NCI-H2227 treated with DMSO at 0.1 percent for 48 hours (cell line): Measurements from ENCODE around the gene PGLYRP4.

Experiments
- DNase-seq: peaks from one replicate; lab custom pipeline; 2025; lab: John Stamatoyannopoulos, UW

PGLYRP4 gene, protein sequence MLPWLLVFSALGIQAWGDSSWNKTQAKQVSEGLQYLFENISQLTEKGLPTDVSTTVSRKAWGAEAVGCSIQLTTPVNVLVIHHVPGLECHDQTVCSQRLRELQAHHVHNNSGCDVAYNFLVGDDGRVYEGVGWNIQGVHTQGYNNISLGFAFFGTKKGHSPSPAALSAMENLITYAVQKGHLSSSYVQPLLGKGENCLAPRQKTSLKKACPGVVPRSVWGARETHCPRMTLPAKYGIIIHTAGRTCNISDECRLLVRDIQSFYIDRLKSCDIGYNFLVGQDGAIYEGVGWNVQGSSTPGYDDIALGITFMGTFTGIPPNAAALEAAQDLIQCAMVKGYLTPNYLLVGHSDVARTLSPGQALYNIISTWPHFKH

DNA sequence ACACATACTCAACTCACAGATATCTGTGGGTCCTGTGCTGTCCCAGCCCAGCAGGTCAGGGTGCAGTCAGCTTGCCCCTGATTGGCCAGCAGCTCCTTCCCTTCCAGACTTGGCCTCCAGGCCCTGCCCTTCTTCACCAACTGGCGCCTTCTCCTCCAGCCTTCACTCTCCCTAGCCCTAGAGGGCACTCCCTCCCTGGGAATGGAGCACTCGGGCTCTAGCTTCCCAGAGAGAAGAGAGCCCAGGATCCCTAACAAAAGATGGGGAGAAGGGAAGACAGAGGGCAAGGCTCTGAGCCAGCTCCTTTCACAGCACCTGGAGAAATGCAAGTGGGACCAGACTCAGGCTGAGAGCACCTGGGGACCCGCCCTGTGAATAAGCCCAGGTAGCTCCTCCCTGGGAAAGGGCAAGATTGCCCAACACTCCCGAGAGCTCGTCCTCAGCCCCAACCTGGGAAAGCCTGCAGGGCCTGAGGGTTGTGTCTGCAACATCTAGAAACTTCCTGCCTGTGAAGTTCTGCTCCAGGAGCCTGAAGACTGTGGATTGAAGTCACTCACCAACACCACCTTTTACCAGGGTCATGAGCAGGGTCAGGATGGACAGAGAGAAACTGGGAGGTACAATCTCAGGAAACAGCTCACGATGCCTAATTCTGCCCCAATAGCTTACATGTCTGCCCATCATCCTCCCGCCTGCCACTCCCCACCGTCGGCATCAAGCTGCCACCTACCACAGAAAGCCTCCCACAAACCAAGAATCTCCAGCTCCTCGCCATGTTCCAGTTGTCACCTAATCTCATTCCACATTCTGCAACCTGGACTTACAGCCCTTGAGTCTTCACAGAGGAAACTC, at the start of gene PGLYRP4:
PGLYRP4 (minus strand) TSS at position 331 of the 852 bp plus-strand sequence. CDS start 909 bp downstream, outside the sequence.
- no peak for DNase-seq

DNA sequence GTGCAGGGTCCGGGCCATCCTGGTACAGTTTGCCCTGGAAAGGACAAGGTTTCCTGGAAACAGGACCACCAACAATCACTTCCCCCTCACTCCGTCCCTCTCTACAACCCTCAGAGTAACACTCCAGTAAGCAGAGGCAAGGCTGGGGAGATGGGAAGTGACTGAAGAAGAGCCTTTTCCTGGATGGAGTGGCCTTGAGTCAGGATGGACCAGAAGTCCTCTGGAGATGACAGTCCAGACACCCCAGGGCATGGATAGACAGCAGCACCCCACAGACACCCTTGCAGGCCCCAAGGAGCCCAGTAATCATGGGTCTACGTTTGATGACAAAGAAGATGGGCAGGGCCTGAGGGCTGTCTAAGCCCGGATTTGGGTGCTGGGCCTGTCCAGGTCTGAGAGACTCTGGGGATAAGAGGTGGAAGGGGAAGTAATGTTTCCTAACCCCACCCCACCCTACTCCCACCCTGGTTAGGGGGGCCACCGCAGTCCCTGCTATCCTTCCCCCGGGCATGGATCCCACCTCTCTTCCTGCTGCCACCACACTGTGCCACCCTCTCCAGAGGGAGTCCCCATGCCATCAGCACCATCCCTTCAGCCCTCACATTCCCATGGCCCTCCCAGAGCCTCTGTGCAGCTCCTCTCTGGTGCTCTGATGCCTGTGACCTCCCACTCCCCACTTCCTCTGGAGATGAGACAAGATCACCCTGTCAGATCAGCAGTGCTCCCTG, 49.4 kb upstream of the PGLYRP4 start:
- DNase-seq, result no peak

DNA sequence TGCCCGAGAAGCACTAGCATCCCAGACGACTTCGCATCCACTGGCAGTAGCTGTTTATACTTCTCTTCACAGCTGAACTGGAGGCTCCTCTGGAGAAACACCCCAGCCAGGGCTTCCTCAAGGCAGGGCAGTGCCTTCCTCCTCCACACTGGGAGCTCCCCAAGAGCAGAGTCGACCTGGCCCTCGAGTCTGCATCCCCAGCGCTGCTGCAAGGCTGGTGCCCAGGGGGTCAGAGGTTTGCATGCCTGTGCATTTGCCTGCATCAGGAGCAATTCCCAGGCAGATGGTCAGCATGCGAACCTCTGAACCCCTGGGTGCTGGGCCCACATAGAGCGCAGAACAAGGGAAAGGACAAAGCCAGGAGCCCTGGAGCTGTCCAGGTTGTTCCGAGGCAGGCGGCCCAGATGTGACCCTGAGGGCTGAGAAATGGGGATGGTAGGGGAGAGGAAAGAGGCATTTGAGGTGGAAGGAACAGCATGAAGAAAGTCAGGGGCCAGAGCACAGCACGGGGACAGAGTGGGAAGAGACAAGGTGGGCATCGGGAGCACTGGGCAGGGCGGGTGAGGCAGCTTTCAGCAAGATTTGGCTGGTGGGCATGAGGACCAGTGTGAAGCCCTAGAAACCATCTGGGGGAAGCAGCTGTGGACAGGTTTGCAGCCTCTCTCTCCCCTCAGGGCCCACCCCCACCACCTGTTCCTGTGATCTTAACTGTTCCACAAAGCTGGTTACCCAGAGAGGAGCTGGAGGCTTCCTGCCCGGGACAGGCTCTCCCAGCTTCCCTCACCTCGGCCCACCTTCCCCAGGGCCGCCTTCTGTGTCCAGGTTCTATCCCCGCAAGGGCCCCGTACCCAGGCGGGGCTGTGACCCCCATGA, 48.6 kb upstream of the PGLYRP4 start:
- DNase-seq, result no peak

DNA sequence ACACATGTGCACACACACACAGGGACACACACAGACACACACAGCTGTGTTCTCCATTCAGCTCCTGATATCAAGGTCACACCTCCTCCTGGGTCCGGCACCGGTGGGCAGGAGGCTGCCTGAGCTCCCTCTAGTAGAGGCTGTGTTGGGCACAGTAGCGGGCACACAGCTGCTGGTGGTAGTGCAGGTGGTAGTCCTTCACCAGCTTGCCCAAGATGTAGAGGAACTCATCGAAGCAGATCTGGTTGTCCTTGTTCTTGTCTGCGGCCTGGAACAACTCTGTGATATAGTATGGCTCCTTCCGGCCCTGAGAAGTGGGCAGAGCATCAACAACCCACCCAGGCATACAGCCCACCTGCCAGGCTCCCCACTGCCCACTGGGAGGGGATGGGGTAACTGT, 47.8 kb upstream of the PGLYRP4 start:
- DNase-seq, result no peak

DNA sequence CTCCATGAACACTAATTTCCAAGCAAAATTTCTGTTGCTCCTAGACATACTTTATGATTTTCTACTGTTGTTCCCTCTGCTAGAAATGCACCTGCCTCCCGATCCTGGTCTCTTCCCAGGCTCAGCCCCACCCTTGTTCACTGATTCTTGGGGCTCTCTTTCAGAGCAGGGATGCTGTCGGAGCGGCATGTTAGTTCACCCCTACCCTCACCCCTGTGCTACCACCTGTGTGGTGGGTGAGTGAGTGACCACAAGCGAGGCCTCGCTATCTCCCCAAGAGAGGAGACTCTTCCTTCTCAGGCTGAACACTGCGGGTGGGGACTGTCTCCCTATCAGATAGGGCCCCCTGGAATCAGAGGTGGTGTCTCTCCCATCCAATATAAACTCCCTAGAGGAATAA, 47.1 kb upstream of the PGLYRP4 start:
- no peak for DNase-seq

DNA sequence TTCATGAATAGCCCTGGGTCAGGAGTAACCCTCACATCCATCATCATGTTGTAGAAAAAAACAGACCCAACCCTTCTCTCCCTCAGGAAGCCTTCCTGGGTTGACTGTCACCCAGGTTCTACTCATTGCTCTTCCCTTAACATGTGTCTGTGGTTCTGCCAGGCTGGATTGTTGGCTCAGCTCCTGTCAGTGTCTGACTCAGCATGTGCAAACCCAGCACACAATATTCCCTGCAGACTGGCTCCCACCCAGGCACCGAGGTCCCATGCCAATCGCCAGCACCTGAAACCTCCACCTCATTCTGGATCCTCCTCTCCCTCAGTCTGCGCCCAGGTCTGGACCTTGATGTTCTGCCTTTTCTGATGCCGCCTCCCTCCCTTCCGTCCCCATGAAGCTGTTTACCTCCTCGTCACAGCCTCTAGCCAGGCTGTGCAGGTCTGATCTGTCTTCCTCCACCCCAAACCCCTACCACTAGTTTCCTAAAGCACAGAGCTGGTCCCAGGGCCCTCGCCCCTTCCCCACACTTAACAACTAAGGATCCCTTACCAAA, 46.6 kb upstream of the PGLYRP4 start:
- DNase-seq, result no peak

DNA sequence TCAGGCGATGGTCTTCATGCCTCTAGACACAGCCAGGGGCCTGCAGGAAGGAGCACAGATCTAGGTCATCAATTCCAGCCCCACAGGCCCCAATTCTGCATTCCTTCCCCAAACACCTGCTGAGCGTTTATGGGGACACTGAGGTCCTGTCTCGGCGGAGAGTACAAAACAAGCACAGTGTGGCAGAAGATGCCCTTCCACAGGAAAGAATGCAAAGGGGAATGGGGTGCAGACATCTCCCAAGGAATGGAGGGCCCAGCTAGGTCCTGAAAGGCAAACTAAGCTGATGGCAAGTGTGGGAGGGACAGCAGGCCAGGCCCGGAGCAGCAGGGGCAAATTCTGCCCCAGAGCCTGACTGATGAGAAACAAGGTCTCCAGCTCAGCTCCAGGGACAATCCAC, 45.8 kb upstream of the PGLYRP4 start:
- no peak for DNase-seq

DNA sequence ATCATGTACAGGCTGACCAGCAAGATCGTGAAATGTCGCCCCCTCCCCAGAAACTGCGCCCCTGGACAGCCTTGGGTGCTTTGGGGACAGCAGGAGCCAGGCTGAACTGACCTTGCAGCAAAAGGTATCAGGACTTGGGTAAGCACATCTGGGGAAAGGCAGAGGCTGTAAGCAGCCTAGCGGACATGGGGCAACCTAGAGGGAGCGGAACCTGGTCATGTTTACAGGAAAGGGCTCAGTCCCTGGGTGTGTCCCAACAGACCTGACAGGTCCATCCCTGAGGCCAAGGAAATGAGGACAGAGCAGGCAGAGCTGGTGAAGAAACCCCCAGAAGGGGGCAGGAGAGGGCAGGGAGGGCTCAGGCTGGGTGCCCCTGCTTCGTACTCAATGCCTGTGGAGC, 45.3 kb upstream of the PGLYRP4 start:
- DNase-seq, result no peak

DNA sequence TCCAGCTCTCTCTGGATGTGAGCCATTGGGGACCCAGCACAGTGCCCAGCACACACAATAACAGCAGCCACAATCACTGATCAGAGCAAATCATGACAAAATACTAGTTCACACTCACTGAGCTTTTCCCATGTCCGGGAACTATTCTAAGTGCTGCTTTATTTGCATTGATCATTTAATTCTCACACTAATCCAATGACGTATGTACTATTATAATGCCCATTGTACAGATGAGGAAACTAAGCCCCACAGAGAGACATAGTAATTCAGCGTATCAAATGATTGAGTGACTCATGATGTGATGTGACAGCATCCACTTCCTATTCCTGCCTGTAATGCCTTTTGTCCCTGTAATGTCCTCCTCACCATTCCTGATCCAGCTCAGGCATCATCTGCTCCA, 44.2 kb upstream of the PGLYRP4 start:
- no peak for DNase-seq

DNA sequence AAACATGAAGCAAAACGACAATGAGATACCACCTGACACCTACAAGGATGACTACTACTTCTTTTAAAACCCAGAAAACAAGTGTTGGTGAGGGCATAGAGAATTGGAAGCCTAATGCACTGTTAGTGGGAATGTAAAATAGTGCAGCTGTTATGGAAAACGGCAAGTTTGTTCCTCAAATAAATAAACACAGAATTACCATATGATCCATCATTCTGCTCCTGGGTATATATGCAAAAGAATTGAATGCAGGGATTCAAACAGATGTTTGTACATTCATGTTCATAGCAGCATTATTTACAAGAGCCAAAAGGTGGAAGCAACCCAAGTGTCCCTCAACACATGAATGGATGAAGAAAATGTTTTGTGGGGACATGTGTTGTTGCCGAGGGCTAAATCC, 43.6 kb upstream of the PGLYRP4 start:
- DNase-seq, result no peak

DNA sequence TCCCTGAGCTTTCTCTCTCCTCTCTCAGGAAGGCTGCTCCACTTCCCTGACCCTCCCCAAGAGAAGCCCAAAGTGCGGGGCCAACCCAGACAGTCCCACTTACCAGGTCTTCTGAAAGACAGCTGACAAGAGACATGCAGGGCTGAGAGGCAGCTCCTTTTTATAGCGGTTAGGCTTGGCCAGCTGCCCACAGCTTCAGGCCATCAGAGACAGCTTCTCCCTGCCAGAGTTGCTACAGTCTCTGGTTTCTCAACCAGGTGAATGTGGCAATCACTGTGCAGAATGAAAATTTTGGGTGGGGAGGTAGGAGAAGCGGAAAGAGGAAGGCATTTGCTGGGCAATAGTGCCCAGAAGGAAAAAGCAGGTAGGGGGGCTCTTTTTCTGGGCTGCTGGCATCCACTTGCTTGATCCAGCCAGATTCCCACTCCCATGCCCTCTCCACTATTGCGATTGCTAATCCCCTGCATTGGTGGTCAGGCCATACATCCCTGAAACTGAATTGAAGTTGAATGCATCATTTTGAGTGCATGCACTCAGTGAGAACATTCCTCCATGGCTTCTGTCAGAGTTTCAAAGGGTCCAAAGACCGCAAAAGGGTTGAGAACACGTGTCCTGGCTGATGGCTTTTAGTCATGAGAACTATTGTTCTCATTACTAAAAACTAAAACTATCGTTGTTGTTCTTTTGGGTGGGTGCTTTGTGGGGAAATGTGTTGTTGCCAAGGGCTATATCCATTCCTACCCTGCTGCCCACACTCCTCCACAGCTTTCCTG, 42.5 kb upstream of the PGLYRP4 start, which contains the start of gene S100A8:
S100A8 (minus strand) TSS at position 136 of the 773 bp plus-strand sequence. CDS start 538 bp downstream, outside the sequence.
- no peak for DNase-seq

DNA sequence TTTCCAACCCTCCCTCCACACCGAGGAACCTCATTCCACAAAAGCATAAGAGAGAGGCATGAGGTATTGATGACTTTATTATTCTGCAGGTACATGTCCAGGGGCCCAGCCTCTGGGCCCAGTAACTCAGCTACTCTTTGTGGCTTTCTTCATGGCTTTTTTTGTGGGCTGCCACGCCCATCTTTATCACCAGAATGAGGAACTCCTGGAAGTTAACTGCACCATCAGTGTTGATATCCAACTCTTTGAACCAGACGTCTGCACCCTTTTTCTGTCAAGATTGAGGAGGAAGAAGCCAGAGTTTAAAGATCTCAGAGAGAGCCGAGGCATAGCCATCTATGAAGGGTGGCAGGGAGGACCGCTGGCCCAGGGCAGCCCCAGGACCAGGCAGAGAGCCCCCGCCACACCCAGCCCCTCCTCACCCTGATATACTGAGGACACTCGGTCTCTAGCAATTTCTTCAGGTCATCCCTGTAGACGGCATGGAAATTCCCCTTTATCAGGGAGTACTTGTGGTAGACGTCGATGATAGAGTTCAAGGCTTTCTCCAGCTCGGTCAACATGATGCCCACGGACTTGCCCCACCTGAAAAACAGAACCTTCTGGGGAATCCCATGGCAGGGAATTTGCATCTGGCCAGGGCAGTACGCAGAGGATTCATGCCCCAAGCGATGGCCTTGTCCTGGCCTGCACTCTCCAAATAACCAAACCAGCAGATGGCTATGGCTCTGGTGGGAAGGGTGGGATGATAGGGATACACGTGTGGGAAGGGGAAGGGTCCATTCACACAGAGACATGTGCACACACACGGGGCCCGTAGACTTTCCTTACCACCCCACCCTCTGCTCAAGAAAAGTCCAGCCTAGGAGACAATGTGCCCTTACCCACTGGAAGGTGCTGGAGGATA, 41.6 kb upstream of the PGLYRP4 start:
- DNase-seq, result no peak

DNA sequence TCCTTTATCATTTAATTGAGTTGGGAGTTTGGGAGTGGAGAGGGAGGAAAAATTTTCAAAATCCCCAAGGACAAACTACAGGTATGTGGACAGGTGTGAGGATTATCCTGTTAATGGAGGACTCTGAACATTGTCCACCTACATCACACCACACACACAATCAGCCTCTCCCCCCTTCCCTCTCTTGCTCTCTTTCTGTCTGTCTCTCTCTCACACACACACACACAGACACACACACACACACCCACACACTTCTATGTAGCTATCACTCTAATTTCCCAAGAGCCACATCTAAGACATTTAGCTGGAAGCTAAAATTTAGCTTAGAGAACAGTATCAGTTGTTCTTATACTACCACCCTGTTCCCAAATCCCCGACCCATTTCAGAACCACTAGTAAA, 40.8 kb upstream of the PGLYRP4 start:
- DNase-seq, result no peak

DNA sequence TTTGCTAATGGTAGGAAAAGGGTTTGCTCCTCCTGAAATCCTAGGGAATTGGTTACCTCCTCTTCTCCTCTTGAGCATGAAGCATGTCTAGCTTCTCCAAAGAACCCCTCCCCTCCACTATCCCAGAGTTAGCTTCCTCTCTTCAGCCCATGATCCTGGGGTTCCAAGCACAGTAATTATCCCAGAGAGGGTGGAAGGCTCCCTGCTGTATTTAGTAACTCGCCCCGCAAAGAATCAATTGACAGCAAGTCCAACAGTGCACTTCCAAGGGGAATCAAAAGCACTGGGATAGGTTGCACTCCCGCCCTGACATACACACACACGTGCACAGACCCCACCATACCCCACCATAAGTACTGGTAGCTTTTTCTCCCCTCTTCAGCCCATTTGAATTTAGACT, 39.1 kb upstream of the PGLYRP4 start:
- DNase-seq, result no peak

DNA sequence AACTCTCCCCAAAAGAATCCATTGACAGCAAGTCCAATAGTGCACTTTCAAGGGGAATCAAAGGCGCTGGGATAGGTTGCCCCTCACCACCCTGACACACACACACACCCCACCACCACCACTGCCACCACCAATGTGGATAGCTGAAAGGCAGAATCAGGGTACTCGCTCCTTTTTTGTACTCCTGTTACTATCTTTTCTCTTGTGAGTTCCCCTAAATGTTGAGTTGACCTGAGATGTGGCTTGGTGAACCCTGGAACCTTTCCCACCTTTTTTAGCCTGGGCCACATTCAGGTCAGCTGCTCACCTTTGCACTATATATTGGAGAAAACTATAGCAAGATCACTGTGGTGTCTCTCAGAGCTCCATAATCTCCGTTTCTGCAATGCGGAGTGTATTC, 38.4 kb upstream of the PGLYRP4 start:
- DNase-seq, result no peak

DNA sequence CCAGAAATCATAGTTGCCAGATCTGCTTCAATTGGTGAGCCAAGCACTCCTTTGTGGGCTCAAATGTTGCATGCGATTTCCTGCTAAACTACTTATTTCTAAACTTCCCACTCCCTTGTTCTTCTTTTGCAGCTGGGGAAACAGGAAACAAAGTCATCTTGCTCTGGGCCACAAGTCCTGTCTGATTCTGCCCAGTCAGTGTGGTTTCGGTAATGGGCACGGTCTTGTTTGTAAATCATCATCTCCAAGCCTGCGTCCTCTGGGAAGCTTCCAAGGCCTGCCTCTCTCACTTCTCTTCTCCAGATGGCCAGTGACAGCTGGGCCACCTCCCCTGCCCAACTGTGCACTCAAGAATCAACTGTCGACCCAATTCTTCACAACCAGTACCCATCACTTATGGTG, 37.9 kb upstream of the PGLYRP4 start:
- no peak for DNase-seq

DNA sequence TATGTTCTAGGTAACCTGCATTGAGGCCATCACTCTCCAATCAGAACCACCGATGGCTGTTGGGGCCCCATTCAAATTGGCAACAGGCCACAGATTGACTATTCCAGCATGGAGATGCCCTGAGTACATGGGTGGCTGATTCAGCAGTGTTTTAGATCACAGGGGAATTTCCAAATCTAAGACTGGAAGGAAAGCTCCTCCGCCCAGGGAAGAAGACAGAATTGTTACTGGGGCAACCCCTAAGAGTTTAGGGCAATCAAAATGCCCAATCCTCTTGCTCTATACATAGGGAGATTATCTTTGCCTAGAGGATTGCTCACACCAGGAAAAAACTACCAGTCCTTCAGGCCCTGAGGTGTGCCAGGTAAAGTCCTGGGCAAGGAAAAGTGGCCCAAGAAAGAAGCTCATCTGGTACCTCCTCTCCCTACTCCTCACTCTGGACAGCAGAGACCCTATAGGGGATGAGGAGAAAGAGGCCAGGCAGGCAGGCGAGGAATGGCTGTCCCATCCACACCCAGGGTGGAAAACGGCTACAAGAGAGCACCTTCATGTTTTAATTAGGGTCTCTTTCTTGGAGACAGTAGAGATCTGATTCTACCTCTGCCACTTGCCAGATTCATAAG, 36.4 kb upstream of the PGLYRP4 start:
- DNase-seq, result no peak

DNA sequence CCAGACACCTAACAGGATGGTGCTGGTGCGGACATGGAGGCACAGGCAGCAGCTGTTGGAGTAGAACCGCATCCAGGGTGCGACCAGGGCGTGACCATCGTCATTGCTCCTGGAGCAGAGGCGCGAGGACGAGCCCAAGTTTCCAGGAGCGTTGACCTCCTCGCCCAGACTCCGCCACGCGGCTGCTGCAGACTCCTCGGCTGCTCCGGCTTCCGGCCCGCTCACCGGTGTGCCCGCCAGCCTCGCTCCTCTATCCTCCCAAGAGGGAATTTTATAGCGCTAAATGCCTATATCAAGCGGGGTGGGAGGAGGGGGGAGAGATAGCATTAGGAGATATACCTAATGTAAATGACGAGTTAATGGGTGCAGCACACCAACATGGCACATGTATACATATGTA, 32.1 kb upstream of the PGLYRP4 start:
- no peak for DNase-seq

DNA sequence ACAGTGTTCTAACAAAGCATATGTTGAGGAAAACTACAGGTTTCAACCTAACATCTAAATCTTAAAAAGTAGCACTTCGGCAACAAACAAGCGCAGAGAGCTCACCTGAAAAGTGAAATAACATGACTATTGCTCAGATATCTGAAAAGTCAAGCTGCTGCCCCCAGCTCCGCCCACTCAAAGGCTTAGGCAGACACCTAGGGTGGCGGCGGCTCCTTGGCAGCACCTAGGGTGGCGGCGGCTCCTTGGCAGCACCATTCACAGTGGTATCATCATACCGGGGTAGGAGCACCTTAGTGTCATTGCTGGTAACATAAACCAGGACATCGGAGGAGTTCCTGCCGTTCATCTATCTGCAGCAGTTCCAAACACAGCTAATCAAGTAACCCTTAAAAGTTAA, 30.9 kb upstream of the PGLYRP4 start:
- no peak for DNase-seq
